Fibroblast of mammary gland (primary cell): ENCODE data around the gene TSPAN11.

Experiments
- DNase-seq: peaks from one replicate; pipeline ENCODE4 v3.0.0-alpha.2; 2010; ENCODE audit warnings: low read depth
- H3K4me3 ChIP-seq: 2 replicates; pipeline ENCODE4 v1.5.1; 2011; ENCODE audit warnings: low read depth, mild to moderate bottlenecking, low read length, moderate library complexity; ENCODE audit not compliant: control insufficient read depth
- TF ChIP-seq, protein P1 (sequence below): conservative IDR thresholded peaks from 2 replicates; pipeline ENCODE4 v1.5.1; 2011; ENCODE audit warnings: low read depth, low read length, inconsistent platforms; ENCODE audit not compliant: control insufficient read depth, insufficient read depth

Gene TSPAN11

GRCh38 chr12:31002361-31002725, 75.8 kb downstream of the TSPAN11 start:
- TF ChIP-seq, protein P1, sequence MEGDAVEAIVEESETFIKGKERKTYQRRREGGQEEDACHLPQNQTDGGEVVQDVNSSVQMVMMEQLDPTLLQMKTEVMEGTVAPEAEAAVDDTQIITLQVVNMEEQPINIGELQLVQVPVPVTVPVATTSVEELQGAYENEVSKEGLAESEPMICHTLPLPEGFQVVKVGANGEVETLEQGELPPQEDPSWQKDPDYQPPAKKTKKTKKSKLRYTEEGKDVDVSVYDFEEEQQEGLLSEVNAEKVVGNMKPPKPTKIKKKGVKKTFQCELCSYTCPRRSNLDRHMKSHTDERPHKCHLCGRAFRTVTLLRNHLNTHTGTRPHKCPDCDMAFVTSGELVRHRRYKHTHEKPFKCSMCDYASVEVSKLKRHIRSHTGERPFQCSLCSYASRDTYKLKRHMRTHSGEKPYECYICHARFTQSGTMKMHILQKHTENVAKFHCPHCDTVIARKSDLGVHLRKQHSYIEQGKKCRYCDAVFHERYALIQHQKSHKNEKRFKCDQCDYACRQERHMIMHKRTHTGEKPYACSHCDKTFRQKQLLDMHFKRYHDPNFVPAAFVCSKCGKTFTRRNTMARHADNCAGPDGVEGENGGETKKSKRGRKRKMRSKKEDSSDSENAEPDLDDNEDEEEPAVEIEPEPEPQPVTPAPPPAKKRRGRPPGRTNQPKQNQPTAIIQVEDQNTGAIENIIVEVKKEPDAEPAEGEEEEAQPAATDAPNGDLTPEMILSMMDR = no peak
- no peak overlapping the region for H3K4me3 ChIP-seq

GRCh38 chr12:31002999-31003398, 76.5 kb downstream of the TSPAN11 start:
- peak; percentile 46 for DNase-seq
- TF ChIP-seq, protein P1 = no peak
- no peak overlapping the region for H3K4me3 ChIP-seq

More at GRCh38 chr12:31002361-31002725, 75.8 kb downstream of the TSPAN11 start:
- no peak for DNase-seq

DNA sequence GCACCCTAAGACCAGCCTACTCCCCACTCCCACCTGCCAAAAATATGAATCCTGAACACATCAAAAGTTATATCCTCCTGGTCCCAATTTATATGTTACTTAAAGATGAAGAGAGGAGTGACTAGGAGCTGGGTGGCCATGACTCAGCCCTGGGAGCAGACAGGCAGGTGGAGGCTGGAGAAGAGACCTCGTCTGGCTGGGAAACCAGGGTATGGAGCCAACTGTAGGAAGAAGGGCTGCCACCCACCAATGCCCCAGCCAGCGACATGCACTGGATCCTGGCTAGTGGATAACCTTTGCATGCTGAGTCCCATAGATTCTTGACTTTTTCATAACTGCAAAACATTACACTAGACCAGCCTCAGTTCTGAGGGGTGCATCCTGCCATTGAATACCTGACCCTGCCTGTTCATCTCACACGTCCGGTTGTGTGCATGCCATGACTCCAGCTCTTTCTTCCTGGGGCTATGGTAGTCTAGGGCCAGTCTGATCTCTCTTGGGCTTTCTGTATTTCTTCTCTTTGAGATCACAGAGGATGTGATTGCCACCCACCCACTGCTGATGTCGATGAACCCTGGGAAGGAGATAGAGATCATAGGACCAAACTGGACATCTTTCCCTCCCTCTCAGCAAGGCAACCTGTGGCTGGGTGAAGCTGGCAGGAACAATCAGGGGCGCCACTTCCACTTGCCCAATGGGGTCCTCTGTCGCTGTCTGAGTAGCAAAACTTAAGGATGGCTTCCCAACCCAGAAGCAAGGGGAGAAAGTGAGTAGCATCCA, 77.5 kb downstream of the TSPAN11 start:
- H3K4me3 ChIP-seq = no peak overlapping the region
- TF ChIP-seq, protein P1 = no peak
- no peak for DNase-seq

- no peak overlapping the region for H3K4me3 ChIP-seq
- no peak for DNase-seq
- TF ChIP-seq, protein P1 = no peak
These were observed 78.1 kb downstream of the TSPAN11 start for GRCh38 chr12:31004666-31005065.

- TF ChIP-seq, protein P1 = no peak
- H3K4me3 ChIP-seq = no peak overlapping the region
- DNase-seq = no peak
These were observed 78.9 kb downstream of the TSPAN11 start for GRCh38 chr12:31005256-31005943.

- peak; percentile 51 for DNase-seq
- TF ChIP-seq, protein P1 = no peak
- H3K4me3 ChIP-seq = no peak overlapping the region
These were observed 79.4 kb downstream of the TSPAN11 start for GRCh38 chr12:31005944-31006361.
